Stimulated activated CD8-positive, alpha-beta memory T cell treated with anti-CD3 and anti-CD28 coated beads, Interleukin-15, amount 100 ng/mL, for 1 hour (primary cell): ENCODE measurements around the gene SORT1.
"Not testable (repeated sequence)": the region's sequence is repeated elsewhere in the genome, so short reads cannot be mapped to it uniquely, and the experiment has no call there.

Experiments used
- DNase-seq: peaks from one replicate; pipeline ENCODE4 v3.0.0-alpha.2; 2020; ENCODE audit warnings: low read depth

The SORT1 gene

DNA sequence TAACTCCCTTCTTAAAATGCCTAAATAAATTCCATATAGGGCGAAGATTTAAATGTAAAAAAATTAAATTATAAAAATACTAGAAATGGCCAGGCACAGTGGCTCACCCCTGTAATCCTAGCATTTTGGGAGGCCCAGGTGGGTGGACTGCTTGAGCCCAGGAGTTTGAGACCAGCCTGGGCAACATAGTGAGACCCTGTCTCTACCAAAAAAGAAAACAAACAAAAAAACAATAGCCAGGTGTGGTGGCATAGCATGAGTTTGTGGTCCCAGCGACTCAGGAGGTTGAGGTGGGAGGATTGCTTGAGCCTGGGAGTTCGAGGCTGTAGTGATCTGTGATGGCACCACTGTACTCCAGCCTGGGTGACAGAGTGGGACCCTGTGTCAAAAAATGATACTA, 17.8 kb downstream of the SORT1 start:
- DNase-seq, result no peak

- DNase-seq, result no peak
These were observed 18.3 kb downstream of the SORT1 start for GRCh38 chr1:109379422-109379821.

DNA sequence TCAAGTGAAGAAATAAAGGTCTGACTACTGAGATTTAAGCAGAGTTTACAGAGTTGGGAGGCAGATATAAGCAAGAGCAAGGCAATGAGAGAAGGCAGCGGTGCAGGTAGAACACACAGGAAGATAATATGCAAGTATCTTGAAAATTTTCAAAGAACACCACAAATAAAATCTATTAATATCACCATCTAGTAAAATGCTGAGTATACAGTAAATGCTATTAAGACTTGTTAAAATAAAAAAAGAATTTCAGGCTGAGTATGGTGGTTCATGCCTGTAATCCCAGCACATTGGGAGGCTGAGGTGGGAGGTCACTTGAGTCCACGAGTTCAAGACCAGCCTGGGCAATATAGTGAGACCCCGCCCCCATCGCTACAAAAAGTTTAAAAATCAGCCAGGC, 20.0 kb downstream of the SORT1 start:
- no peak for DNase-seq

- not testable (repeated sequence) for DNase-seq
These were observed 24.0 kb downstream of the SORT1 start for GRCh38 chr1:109373696-109374095.

GRCh38 chr1:109373126-109373525, 24.6 kb downstream of the SORT1 start:
- DNase-seq, result no peak

- DNase-seq, result no peak
These were observed 25.4 kb downstream of the SORT1 start for GRCh38 chr1:109372281-109372680.

DNA sequence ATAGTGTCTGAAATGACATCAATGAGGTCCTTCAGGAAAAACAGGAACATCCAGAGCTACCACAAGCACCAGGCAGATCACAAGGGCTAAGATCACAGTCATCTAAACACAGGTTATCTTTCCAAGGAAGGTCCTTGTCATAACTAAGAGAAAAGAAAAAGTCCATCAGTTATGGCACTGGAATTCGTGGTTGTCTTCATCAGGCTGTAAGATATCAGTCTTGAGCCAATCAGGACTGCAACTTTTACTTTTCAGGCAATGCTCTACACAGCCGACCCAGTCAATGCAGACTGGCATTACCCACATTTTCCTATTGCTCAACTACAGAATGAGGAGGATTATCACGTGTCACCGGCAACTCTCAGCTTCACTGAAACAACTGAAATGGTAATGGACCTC, 26.4 kb downstream of the SORT1 start:
- DNase-seq, result no peak

- DNase-seq, result no peak
These were observed 26.9 kb downstream of the SORT1 start for GRCh38 chr1:109370712-109371340.

GRCh38 chr1:109369167-109369746, 28.5 kb downstream of the SORT1 start:
- DNase-seq, result no peak

DNA sequence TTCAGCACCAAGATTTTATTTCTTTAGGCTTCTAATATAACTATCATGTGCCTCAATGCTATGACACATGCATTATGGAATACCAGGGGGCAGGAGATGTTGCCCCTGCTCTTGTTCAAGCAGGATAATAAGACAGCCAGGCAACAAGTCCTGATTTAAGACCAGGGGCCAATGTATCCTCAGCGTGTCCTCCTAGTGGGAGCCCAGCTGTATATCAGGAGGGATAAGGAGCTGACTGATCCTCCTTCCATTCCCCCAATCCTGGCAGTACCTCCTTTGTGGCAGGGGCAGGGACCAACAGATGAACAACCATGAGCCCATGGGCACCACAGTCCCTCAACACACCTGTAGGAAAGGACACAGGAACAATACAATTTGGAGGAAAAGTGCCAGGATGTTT, 29.3 kb downstream of the SORT1 start:
- no peak for DNase-seq

DNA sequence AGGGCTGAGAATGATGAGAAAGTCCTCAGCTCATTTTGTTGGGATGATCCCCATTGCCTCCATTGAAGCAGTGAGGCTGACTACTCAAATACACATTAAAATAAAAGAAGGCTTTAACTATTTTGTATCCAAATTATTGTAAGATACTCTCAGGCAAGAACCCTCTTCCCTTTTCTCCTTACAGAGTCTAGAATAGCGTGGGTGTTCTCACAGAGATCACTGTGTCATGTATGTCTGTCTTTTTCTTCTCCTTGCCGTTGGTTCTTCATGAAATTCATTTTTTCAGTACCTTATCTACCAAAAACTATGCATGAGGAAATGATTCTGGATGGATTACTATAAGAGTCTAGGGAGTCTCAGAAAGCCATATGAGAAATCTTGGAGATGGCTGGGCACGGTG, 30.1 kb downstream of the SORT1 start:
- no peak for DNase-seq

DNA sequence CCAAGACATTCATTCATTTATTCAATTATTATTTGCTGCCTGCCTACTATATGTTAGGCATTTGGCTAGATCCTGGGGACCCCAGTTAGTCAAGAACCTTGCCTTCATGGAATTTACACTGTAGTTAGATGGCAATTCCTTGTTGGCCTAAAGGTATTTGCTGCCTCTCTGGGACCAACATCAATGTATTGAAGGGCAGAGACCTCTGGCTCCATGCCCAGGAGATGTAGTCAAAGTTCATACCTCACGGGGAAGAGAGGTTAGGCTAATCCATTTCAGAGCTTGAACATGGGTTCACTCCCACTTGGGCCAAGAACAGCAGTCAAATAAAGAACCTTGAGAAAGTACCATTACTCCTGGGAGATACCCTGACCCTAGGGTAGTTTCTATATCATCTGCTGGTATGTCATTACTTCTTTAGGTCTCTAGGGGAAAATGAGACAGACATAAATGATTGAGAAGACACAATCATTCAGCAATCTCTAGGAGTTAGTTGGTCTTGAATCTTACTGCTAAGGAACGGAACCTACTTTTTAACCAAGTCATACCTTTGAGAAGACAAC, 32.0 kb downstream of the SORT1 start:
- DNase-seq, result no peak

DNA sequence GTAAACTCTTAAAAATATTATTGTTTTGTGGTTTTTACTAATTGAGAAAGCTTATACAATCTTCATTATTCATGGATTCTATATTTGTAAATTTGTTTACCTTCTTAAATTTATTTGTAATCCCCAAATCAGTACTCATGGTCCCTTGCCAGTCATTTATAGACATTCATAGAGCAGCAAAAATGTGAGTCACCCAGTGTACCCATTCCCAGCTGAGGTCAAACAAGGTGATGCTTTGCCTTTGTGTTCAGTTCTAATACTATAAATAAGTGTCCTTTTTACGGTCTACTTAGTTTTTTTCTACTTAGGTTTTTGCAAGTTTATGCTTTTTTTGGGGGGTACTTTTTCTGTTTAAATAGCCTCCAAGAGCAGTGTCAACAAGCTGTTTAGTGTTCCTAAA, 36.1 kb downstream of the SORT1 start:
- no peak for DNase-seq

- no peak for DNase-seq
These were observed 36.6 kb downstream of the SORT1 start for GRCh38 chr1:109361069-109361468.

DNA sequence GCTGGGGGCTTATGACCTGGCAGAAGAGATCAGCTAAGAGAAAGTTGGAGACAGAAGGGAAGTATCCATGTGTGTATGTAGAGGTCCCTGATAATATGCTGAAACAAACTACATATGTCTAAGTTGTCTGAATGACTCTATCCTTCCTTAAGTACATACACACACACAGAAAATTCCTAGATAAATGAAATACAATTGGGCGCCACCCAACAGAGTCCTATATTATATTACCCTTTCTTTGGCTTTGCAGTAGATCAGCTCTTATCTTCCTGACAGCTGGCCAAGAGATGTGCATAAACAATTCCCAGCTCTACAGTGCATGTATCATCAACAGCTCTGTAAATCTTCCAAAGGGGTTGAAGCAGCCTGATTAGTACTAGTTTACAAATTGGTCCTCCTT, 40.1 kb downstream of the SORT1 start:
- DNase-seq, result no peak

GRCh38 chr1:109356915-109357314, 40.8 kb downstream of the SORT1 start:
- no peak for DNase-seq

- DNase-seq, result no peak
These were observed 41.2 kb downstream of the SORT1 start for GRCh38 chr1:109356505-109356904.

GRCh38 chr1:109354929-109355328, 42.8 kb downstream of the SORT1 start:
- DNase-seq, result no peak

DNA sequence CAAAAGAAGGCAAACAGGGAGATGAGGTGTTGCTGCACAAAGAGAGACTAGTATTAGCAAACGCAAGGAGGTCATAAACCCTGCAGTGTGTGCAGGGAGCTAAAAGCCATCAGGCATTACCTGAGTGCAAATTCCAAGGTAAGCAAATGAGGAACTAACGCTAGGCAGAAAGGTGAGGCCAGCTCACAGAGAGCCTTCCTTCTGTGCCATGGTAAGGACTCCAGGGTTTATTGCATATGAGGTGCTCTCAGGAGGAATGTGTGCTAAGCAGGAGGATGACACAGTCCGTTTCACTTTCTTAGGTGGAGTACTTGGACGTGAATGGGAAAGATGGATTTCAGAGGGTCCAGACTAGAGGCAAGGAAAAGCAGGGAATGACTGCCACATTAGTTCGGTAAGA, 46.3 kb downstream of the SORT1 start:
- DNase-seq, result no peak

GRCh38 chr1:109350655-109351054, 47.1 kb downstream of the SORT1 start:
- no peak for DNase-seq

DNA sequence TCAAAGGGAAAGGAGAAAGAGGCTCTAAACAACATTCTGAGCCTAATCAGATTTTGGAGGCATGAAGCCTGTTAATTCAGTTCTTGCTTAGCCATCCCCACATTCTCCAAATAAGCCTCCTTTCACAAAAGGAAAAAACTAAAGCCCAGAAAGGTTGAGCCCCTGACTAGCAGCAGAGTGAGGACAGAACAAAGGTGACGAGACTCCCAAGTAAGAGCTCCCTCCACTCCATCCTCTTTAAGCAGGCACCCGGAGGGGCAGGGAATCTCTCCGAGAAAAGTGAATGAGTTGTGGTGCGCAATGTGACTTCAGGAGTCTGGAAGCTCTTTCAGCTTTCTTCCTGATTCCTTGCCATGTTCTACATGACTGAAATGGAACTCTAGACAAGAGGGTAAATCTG, 47.5 kb downstream of the SORT1 start:
- no peak for DNase-seq

- no peak for DNase-seq
These were observed 50.2 kb downstream of the SORT1 start for GRCh38 chr1:109347511-109347910.

GRCh38 chr1:109341944-109342930, 55.5 kb downstream of the SORT1 start:
- no peak for DNase-seq
